Parathyroid adenoma (tissue), 2 donors: ENCODE data around the gene ZBTB7B.
A peak's percentile ranks its signal among the peaks of the same experiment; 100 is the strongest.

ENCODE experiments used
- H2AFZ ChIP-seq: fragments of 300-600 bp; sonication (generic); one replicate; pipeline ENCODE4 v1.7.0; 2017; ENCODE audit warnings: antibody characterized with exemption, mild to moderate bottlenecking
- H3K27ac ChIP-seq: fragments of 300-600 bp; sonication (generic); one replicate; pipeline ENCODE4 v1.7.0; 2017
- H3K27me3 ChIP-seq: fragments of 300-600 bp; sonication (generic); one replicate; pipeline ENCODE4 v1.7.0; 2017; ENCODE audit warnings: low read length; ENCODE audit not compliant: control insufficient read depth, insufficient read depth
- H3K36me3 ChIP-seq: fragments of 300-600 bp; sonication (generic); one replicate; pipeline ENCODE4 v1.7.0; 2017; ENCODE audit warnings: low read length; ENCODE audit not compliant: control insufficient read depth, insufficient read depth
- H3K4me1 ChIP-seq: fragments of 300-600 bp; sonication (generic); one replicate; pipeline ENCODE4 v1.7.0; 2017; ENCODE audit warnings: control low read depth
- H3K4me2 ChIP-seq: fragments of 300-600 bp; sonication (generic); one replicate; pipeline ENCODE4 v1.7.0; 2017; ENCODE audit warnings: low read length
- H3K4me3 ChIP-seq: fragments of 300-600 bp; sonication (generic); one replicate; pipeline ENCODE4 v1.7.0; 2017; ENCODE audit warnings: low read depth, low read length
- H3K79me2 ChIP-seq: fragments of 300-600 bp; sonication (generic); one replicate; pipeline ENCODE4 v1.7.0; 2017; ENCODE audit warnings: control low read depth
- H3K9ac ChIP-seq: fragments of 300-600 bp; sonication (generic); one replicate; pipeline ENCODE4 v1.7.0; 2017; ENCODE audit warnings: mild to moderate bottlenecking
- H3K9me3 ChIP-seq: fragments of 300-600 bp; sonication (generic); one replicate; pipeline ENCODE4 v1.7.0; 2017; ENCODE audit warnings: low read length; ENCODE audit not compliant: control insufficient read depth
- TF ChIP-seq, protein P1 (sequence below): fragments of 300-600 bp; sonication (generic); IDR thresholded peaks from one replicate; pipeline ENCODE4 v1.7.0; 2017; ENCODE audit warnings: antibody characterized with exemption, mild to moderate bottlenecking
- donor health status: primary hyperparathyroidism.

Gene ZBTB7B

DNA sequence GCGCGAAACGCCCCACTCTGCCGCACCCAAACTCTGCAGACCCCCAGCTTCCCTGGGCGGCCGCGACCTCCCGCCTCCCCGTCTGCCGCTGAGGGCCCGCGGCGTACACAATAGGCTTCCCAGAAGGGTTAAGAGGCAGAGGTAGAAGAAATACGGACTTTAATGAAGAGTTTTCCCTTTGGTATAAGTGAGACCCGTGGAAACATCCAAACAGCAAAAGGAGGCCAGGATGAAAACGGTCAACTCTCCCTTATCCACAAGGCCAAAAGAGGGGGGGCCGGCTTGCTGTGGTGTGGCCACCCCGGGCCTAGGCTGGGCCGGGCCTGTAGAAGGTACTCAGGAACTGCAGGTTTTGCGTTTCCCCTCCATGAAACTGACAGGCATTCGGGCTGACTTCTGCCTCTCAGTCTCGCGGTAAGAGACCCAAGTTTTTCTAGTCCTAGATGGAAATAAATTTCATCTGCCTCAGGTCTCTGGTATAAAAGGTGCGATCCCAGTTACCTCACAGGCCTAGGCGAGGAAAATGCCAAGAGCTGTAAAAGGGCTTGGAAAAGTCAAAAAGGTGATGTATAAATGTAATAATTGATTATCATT, 40.3 kb upstream of the ZBTB7B start:
- Histone ChIP-seq H3K9ac (peak overlapping the region; percentile 73), H3K4me2 (peak overlapping the region; percentile 97), H3K9me3 (no peaks in the 10 kb centered on the region), H3K4me3 (peak overlapping the region; percentile 96), H3K79me2 (no peaks in the 10 kb centered on the region), H2AFZ (peak overlapping the region; percentile 79), H3K36me3 (no peaks in the 10 kb centered on the region), H3K4me1 (peaks cover 12% of the 10 kb centered on the region), H3K27ac (peak overlapping the region; percentile 95), H3K27me3 (no peaks in the 10 kb centered on the region)
- TF ChIP-seq, protein P1, sequence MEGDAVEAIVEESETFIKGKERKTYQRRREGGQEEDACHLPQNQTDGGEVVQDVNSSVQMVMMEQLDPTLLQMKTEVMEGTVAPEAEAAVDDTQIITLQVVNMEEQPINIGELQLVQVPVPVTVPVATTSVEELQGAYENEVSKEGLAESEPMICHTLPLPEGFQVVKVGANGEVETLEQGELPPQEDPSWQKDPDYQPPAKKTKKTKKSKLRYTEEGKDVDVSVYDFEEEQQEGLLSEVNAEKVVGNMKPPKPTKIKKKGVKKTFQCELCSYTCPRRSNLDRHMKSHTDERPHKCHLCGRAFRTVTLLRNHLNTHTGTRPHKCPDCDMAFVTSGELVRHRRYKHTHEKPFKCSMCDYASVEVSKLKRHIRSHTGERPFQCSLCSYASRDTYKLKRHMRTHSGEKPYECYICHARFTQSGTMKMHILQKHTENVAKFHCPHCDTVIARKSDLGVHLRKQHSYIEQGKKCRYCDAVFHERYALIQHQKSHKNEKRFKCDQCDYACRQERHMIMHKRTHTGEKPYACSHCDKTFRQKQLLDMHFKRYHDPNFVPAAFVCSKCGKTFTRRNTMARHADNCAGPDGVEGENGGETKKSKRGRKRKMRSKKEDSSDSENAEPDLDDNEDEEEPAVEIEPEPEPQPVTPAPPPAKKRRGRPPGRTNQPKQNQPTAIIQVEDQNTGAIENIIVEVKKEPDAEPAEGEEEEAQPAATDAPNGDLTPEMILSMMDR: no peak

DNA sequence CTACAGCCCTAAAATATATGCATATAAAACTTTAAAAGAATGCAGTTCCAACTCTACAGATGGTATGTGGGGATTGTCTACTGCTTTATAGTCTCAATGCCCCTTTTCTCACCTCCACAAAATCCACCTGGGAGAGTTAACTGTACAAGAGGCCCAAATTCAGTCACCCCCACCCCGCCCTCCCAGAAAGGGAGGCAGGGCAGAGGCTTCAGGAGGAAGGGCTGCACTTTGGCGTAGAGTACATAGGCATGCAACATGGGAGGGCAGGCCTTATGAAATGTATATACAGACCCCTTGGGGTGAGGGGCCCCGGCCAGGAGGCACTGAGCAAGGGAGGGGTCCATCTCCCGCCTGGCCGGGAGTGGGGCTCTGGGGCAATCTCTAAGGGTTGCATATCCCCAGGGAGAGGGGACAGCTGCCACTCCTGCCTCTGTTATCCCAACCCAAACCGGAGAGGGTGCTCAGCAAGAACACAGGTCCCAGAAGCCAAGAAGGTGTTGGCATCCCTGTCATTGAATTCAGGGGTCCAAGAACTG, 39.7 kb upstream of the ZBTB7B start:
- Histone ChIP-seq H3K9me3 (no peaks in the 10 kb centered on the region), H3K4me3 (no peak overlapping the region), H3K4me2 (peak overlapping the region; percentile 97), H3K4me1 (peaks cover 12% of the 10 kb centered on the region), H3K36me3 (no peaks in the 10 kb centered on the region), H3K27me3 (no peaks in the 10 kb centered on the region), H3K27ac (no peak overlapping the region), H2AFZ (no peak overlapping the region), H3K79me2 (no peaks in the 10 kb centered on the region), H3K9ac (no peak overlapping the region)
- TF ChIP-seq, protein P1: no peak

DNA sequence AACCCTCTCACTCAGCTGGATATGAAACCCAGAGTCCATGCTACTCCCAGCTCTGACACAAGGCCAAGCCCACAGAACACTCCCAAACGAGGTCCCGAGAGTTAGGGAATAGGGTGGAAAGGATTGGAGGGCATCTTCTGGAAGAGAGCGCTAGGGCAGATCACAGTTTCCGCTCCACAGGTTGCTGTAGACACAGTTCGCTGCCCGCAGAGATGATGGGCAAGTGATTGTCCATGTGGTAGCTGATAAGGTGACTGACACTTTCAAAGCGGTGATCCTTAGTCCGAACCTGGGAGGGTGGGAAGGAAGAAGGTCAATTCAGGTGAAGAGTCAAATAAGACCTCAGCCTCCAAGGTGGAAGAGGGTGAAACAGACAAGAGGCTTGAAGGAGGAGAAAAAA, 39.0 kb upstream of the ZBTB7B start:
- Histone ChIP-seq H2AFZ (no peak overlapping the region), H3K27me3 (no peaks in the 10 kb centered on the region), H3K9ac (no peak overlapping the region), H3K79me2 (no peaks in the 10 kb centered on the region), H3K9me3 (no peaks in the 10 kb centered on the region), H3K27ac (no peak overlapping the region), H3K36me3 (no peaks in the 10 kb centered on the region), H3K4me1 (peaks cover 8% of the 10 kb centered on the region), H3K4me2 (peak overlapping the region; percentile 25), H3K4me3 (no peak overlapping the region)
- TF ChIP-seq, protein P1: no peak

DNA sequence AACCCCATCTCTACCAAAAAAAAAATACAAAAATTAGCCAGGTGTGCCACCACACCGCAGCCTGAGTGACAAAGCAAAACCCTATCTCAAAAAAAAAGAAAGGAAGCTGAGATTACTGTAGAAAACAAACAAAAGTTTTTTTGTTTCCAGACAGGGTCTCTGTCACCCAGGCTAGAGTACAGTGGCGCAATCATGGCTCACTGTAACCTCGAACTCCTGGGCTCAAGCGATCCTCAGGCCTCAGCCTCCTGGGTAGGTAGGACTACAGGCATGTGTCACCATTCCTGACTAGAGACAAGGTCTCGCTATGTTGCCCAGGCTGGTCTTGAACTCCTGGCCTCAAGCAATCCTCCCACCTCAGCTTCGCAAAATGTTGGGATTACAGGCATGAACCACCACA, 38.2 kb upstream of the ZBTB7B start:
- H2AFZ ChIP-seq: no peak overlapping the region
- no peaks in the 10 kb centered on the region for H3K36me3 ChIP-seq
- TF ChIP-seq, protein P1: no peak
- H3K9me3 ChIP-seq: no peaks in the 10 kb centered on the region
- peaks cover 4% of the 10 kb centered on the region for H3K4me1 ChIP-seq
- no peak overlapping the region for H3K9ac ChIP-seq
- no peaks in the 10 kb centered on the region for H3K79me2 ChIP-seq
- H3K27me3 ChIP-seq: no peaks in the 10 kb centered on the region
- no peak overlapping the region for H3K27ac ChIP-seq
- H3K4me2 ChIP-seq: no peak overlapping the region
- no peak overlapping the region for H3K4me3 ChIP-seq

DNA sequence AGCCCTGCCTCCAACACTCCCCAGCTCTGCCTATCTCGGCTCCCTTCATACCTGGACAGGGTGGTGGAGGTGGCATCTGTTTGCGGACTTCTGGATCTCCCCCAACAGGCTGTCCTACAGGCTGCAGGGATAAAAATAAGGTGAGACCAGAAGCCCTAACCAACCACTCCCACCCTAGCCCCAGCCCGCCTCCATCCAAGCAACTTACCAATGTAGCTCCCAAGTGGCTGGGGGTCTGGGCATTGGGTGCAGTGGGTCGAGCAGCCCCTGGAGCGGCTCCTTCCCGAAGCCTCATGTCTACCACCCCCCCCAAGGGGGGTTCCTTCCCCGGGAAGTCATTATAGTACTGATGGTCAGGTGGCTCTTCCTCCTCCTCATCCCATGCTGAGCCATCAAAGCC, 36.5 kb upstream of the ZBTB7B start:
- no peak overlapping the region for H3K4me2 ChIP-seq
- H3K9ac ChIP-seq: no peak overlapping the region
- H3K36me3 ChIP-seq: no peaks in the 10 kb centered on the region
- H3K4me3 ChIP-seq: no peak overlapping the region
- no peaks in the 10 kb centered on the region for H3K79me2 ChIP-seq
- no peak overlapping the region for H3K27ac ChIP-seq
- peaks cover under 1% of the 10 kb centered on the region for H3K4me1 ChIP-seq
- no peaks in the 10 kb centered on the region for H3K9me3 ChIP-seq
- H3K27me3 ChIP-seq: no peaks in the 10 kb centered on the region
- TF ChIP-seq, protein P1: no peak
- no peak overlapping the region for H2AFZ ChIP-seq
